Measurements from ENCODE around the gene GPS1.

The GPS1 gene

GRCh38 chr17:82080789-82081464, 29.2 kb downstream of the GPS1 start:
- no peak for DNase-seq

DNA sequence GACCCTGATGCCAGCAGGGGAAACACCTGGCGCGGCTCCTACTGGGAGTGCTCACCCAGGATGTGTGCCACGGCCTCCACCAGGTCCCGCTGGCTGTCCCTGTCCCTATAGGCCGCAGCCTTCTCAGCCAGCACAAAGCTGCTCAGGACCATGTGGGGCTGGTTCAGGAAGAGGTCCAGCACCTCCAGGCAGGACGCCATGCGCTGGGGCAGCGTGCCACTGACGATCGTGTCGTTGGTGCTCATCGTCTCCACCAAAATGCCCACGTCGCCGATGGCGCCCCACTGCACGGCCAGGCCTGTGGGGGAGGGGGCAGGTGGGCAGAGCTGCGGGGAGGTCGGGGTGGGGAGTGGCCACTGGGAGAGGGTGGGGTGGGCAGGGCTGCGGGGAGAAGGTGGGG, 29.8 kb downstream of the GPS1 start:
- DNase-seq, result no peak

DNA sequence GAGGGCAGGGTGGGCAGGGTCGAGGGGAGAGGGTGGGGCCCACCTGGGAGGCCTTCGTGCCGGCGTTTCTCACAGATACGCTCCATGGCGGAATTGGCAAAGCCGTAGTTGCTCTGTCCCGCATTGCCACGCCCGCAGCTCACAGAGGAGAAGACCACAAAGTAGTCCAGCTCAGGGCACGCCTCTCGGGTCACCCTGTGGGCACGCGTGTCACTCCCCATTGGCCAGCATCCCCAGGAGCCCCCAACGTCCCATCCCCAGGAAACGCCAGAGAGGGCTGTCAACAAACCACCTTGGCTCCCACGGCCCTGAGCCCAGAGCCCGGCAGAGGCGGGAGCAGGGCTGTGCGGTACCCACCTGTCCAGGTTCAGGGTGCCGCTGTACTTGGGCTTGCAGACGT, 30.3 kb downstream of the GPS1 start:
- no peak for DNase-seq

- DNase-seq, result no peak
These were observed 30.8 kb downstream of the GPS1 start for GRCh38 chr17:82082456-82082855.

GRCh38 chr17:82083009-82083408, 31.3 kb downstream of the GPS1 start:
- DNase-seq, result no peak

DNA sequence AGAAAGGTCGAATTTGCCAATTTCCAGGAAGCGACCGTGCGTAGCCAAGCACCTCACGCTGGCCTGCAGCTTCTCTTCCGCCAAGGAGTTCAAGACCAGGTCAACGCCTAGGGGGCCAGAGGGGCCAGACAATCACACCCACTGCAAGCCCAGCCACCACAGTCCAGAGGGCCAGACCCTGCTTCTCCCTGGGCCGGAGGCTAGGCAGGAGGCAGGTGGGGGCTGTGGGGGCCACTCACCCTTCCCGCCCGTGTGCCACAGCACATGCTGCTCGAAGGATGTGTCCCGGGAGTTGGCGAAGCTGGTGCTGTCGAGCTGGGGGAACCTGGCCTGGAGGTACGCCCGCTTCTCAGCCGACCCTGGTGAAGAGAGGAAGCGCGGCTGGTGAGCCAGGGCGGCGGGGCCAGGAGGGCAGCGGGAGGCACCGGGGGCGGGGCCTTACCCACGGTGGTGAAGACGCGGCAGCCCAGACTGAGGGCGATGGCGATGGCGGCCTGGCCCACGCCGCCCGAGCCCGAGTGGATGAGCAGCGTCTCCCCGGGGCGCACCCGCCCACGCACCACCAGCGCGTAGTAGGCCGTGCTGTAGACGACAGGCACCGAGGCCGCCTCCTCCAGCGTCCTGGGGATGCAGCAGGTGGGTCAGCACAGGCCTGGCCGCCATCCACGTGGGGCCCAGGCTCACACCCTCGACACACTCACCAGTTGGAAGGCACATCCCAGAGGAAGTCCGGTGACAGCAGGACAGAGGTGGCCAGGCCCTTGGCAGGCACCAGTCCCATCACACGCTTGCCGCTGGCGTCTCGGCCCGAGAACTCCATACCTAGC, 32.0 kb downstream of the GPS1 start:
- no peak for DNase-seq

GRCh38 chr17:82084373-82085030, 32.8 kb downstream of the GPS1 start:
- DNase-seq, result no peak

DNA sequence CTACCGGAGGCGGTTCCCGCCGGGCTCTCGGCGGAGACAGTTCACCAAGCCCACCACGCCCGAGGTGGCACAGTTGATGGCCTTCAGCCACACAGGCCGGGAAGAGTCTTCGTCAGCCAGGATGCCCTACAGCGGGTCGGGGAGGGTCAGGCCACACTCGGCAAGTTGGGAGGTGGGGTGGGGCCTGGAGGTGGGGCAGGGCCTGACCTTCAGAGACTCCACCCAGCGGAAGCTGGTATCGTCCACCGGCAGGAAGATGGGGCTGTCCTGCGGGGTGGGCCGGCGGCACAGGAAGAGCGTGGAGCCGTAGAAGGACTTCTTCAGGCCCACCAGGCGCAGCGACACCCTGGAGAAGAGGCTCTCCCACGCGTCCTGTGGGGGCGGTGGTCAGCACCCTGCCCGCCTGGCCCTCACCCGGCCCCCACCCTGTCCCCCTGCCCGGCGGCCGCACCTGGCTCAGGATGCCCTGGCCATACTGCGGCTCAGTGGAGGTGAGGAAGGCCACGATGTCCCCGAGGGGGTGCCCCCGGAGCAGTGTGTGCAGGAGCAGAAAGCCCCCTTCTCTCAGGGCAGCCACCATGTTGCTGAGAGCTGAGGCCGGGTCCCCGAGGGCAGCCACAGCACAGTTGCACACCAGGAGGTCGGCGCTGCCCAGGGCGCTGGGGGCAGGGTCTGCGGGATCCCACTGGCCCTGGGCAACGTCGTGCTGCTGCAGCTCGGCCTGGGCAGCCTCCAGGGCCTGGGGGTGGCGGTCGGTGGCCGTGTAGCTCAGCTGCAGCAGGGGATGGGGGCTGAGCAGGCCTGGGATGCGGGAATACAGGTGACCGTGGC, 33.5 kb downstream of the GPS1 start:
- no peak for DNase-seq

- no peak for DNase-seq
These were observed 34.5 kb downstream of the GPS1 start for GRCh38 chr17:82085931-82086764.

DNA sequence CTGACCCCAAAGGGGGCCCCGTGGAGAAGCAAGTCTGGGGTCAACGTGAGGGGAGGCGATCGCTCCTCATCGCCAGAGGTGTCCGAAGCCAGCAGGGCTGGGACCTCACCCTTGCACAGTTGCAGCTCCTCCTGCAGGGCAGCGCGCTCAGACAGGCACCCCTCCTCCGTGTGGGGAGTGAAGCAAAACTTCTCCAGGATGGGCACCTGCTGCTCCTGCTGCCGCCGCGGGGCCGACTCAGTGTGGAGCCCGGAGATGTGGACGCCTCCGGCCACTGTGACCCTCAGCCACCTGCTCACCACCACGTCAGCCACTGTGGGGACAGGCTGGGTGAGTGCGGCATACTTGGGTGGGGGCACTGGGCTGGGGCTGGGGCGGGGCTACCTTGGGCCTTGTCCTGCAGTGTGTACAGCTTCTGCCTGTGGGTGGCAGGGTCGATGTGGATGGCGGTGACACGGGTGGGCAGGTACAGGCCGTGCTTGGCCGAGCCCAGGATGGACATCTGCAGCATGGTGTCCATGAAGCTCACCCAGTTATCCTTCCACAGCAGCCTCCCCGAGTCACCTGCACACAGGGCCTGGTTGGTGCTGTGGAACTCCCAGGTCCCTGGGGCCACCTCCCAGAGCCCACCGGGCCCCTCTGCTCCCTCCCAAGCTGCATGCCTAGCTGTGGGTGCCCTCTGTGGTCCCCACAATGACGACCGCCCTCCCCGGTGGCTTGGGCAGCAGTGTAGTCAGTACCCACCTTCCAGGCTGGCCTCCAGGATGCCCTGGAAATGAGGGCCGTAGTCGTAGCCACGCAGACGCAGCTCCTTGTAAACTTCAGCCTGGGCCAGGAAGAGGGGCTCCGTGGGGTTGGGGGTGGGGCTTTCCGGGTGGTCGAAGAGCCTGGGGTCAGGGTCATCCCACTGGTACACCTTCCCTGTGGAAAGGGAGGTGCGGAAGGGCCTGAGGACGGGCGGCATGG, 35.5 kb downstream of the GPS1 start:
- no peak for DNase-seq

- no peak for DNase-seq
These were observed 36.5 kb downstream of the GPS1 start for GRCh38 chr17:82087961-82088837.

DNA sequence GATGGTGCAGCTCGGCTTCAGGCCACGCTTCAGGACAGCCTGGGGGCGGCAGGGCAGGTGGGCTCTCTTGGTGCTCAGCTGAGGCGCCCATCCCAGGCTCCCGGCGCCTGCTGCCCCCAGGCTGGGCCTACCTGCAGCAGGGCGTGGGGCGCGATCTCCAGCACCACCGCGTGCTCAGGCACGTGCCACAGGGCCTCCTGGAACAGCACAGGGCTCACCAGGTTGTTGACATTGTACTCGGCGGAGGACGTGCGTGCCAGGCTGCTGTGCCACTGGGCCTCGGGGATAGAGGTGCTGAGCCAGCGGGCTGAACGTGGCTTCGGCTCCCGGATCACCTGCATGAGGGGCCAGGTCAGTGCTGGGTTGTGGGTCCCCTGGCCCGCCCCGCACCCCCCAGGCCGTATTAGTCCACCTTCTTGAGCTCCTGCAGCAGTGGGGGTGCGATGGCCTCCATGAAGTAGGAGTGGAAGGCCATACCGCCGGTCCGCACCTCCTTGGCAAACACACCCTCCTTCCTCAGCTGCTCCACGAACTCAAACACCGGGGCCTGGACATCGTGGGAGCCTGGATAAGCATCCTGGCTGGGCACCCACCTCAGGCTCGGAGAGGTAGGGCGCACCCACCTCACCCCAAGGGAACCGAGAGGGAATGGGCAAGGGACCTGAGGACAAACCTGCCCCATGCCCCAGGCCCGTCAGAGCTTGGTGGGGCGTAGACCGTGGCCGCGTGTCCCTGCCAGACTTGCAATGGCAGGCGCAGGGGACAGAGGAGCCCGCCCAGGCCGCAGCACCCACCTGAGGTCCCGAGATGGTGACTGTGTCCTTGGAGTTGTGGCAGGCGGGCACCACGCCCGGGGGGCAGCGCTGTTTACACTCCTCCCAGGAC, 37.4 kb downstream of the GPS1 start:
- DNase-seq, result no peak

DNA sequence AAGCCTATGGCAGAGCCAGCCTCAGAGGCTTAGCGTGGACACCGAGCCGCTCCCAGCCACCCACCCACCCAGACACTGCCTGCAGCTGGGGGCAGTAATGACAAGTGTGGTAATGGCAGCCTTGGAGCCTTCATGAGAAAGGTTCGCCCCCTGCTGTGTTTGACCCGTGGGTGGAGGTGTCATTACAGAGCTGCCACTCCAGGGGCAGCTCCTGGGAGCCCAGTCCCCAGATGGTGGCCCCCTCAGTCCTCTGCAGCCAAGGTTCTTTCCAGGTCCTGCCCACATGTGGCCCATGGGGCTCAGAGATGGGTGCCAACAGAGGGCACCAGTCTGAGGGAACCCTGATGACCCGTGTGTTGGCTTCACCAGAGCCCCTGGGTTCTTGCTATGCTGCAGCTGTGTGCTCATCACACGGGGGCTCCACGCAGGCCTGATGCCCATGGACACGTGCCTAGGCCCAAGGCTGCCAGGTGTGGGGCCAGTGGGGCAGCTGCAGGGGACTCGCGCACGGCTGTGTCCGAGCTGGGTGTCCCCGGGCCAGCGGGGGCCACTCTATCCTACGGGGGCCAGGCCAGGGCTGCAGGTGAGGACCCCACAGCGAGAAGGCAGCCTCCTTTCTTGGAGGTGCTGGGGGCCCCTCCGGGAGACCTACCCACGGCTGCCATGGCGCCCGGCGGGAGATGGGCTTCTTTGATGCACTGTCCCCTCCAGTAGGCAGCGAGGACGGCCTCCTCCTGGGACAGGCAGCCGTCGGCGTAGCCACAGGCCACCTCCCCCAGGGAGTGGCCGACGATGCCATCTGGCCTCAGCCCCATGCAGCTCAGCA, 38.2 kb downstream of the GPS1 start:
- no peak for DNase-seq

DNA sequence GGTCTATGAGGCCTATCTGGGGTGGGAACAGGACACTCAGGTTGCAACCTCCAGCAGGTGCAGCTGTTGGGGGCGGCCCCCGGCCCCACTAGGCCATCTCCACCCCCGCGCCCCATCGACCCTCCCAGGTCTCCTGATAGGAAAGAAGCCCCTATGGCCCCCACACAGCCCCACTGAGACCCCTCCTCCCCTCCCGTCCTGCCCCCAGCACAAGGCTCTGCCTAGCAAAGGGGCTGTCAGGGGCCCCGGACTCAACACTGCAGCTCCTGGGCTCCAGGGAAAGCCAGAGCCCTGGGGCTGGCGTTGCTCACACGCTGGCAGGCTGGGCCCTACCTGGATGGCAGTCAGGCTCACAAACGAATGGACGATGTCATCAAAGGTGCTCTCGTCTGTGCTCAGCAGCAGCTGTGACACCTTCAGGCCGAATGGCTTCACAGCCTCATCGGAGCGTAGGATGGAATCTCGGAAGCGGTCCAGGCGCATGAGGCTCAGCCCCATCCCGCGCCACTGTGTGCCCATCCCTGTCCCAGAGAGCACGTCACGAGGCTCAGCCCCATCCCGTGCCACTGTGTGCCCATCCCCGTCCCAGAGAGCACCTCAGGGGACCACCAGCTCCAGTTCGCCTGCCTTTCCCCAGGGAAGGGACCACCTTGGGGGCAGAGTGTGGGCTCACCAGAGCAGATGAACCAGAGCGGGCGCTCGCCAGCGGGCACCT, 39.0 kb downstream of the GPS1 start:
- DNase-seq, result no peak

GRCh38 chr17:82091264-82092066, 39.8 kb downstream of the GPS1 start:
- DNase-seq, result no peak

- no peak for DNase-seq
These were observed 40.4 kb downstream of the GPS1 start for GRCh38 chr17:82092094-82092586.
